Naive B cell (primary cell): ENCODE measurements around the gene PGRMC1. TPM values are rescaled to one million over a fixed set of nuclear protein-coding genes. Genes with fewer than 3 reads are reported as not detected.

Experiments used
- ATAC-seq, 2 donors: fragments of 150-1000 bp; cut with Tn5 transposase; 2 replicates each; pipeline ENCODE4 v1.10.0; 2021; ENCODE audit warnings: low read depth in 2 of 2, mild to moderate bottlenecking in 2 of 2, moderate library complexity in 2 of 2
- DNase-seq: peaks from one replicate; pipeline ENCODE4 v3.0.0; 2022
- H3K27ac Mint-ChIP-seq, 6 donors: one replicate each; pipeline ENCODE4 v1.8.0; 2020 to 2022; ENCODE audit warnings: mild to moderate bottlenecking in 6 of 6, mixed read lengths in 6 of 6, moderate library complexity in 5 of 6, inconsistent platforms in 2 of 6
- H3K27me3 Mint-ChIP-seq, 3 donors: one replicate each; pipeline ENCODE4 v1.8.0; 2021 to 2022; ENCODE audit warnings: mixed read lengths in 3 of 3, mild to moderate bottlenecking in 1 of 3
- H3K36me3 Mint-ChIP-seq, 2 donors: one replicate each; pipeline ENCODE4 v1.8.0; 2020 to 2022; ENCODE audit warnings: mixed read lengths in 2 of 2, inconsistent platforms in 1 of 2, mild to moderate bottlenecking in 1 of 2
- H3K4me1 Mint-ChIP-seq, 3 donors: one replicate each; pipeline ENCODE4 v1.8.0; 2020 to 2022; ENCODE audit warnings: mixed read lengths in 3 of 3, inconsistent platforms in 1 of 3, mild to moderate bottlenecking in 1 of 3, moderate library complexity in 1 of 3
- H3K4me3 Mint-ChIP-seq, 8 donors: one replicate each; pipeline ENCODE4 v1.8.0; 2020 to 2022; ENCODE audit warnings: mild to moderate bottlenecking in 8 of 8, mixed read lengths in 8 of 8, moderate library complexity in 8 of 8, inconsistent platforms in 2 of 8
- H3K9me3 Mint-ChIP-seq, 7 donors: one replicate each; pipeline ENCODE4 v1.8.0; 2020 to 2022; ENCODE audit warnings: mixed read lengths in 7 of 7, mild to moderate bottlenecking in 5 of 7, inconsistent platforms in 2 of 7, moderate library complexity in 1 of 7
- polyA plus RNA-seq, 6 donors: library from polyadenylated mRNA; unstranded; fragments of 300-500 nt; fragmentation: Illumina TruSeq; gene quantifications; one replicate each; pipeline ENCODE4 v1.2.3, GENCODE V29; 2021; ENCODE audit warnings: low read depth in 6 of 6

PGRMC1 gene
- polyA plus RNA-seq, 6 donors from 2014 or later = 7.1 to 14.9 (median 10.8) TPM

DNA sequence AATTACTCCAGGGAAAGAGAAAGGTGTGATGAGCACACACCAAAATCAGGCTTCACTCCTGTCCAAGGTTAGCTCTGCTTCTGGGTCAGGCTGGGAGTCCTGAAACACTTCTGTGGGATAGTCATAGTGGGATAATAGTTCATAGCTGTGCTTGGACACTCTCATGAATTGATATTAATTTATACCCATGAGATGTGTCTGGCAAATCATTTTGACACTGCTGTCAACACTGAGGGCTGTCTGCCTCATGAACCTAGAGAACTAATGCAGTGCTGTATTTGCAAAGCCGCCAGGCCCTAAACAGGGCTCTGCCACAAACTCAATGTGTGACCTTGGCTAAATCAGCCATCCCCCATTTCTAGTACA is 24.5 kb upstream of the PGRMC1 start:
- Mint-ChIP-seq H3K4me3 (no peak overlapping the region), H3K27ac (no peak overlapping the region), H3K9me3 (peaks cover 0 to 3% (median 0%) of the 10 kb centered on the region in 7 donors), H3K27me3 (peaks cover 0 to 9% (median 6%) of the 10 kb centered on the region in 3 donors), H3K36me3 (no peaks in the 10 kb centered on the region), H3K4me1 (no peaks in the 10 kb centered on the region)
- ATAC-seq (no peak), DNase-seq (no peak)

- Mint-ChIP-seq H3K9me3 (peaks cover 0 to 3% (median 0%) of the 10 kb centered on the region in 7 donors), H3K27me3 (peaks cover 7 to 35% (median 17%) of the 10 kb centered on the region in 3 donors), H3K36me3 (no peaks in the 10 kb centered on the region), H3K4me1 (no peaks in the 10 kb centered on the region), H3K27ac (no peak overlapping the region), H3K4me3 (no peak overlapping the region)
- DNase-seq = no peak
- no peak for ATAC-seq
Measured at GRCh38 chrX:119218198-119218597, 17.9 kb upstream of the PGRMC1 start.

DNA sequence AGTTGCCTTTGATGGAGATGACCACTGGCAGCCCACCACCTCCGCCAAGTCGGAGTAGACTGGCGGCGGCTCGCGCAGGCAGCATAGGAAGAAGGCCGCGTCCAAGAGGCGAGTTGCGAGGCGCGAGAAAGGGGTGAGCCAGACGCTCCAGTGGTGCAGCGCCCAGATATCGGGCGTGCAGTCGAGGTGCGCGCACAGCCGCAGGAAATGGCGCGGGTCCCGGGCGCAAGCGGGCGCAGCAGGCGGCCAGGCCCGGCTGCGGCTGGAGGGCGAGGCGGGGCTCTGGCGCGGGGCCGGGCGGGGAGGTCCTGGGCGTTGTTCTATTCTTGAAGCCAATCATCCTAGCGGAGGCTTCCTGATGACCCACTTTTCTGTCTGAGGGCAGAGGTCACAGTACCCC is 13.2 kb upstream of the PGRMC1 start:
- peaks cover 20 to 68% (median 23%) of the 10 kb centered on the region in 3 donors for H3K27me3 Mint-ChIP-seq
- peaks cover 0 to 4% (median 2%) of the 10 kb centered on the region in 7 donors for H3K9me3 Mint-ChIP-seq
- H3K4me1 Mint-ChIP-seq = no peaks in the 10 kb centered on the region
- no peaks in the 10 kb centered on the region for H3K36me3 Mint-ChIP-seq
- no peak overlapping the region for H3K4me3 Mint-ChIP-seq
- DNase-seq (no peak), ATAC-seq (no peak)
- H3K27ac Mint-ChIP-seq = peak overlapping the region in 1 of 6 donors; percentile 63

GRCh38 chrX:119223783-119224182 is 12.3 kb upstream of the PGRMC1 start:
- Mint-ChIP-seq H3K27ac (no peak overlapping the region), H3K4me3 (peak overlapping the region in 1 of 8 donors; percentile 82), H3K36me3 (no peaks in the 10 kb centered on the region), H3K27me3 (peaks cover 23 to 73% (median 25%) of the 10 kb centered on the region in 3 donors), H3K9me3 (peaks cover 0 to 5% (median 2%) of the 10 kb centered on the region in 7 donors), H3K4me1 (no peaks in the 10 kb centered on the region)
- DNase-seq (no peak), ATAC-seq (no peak)

GRCh38 chrX:119226446-119226845 is 9.6 kb upstream of the PGRMC1 start:
- H3K9me3 Mint-ChIP-seq = peaks cover 0 to 10% (median 2%) of the 10 kb centered on the region in 7 donors
- no peak overlapping the region for H3K4me3 Mint-ChIP-seq
- H3K27me3 Mint-ChIP-seq = peaks cover 25 to 59% (median 32%) of the 10 kb centered on the region in 3 donors
- H3K27ac Mint-ChIP-seq = no peak overlapping the region
- H3K36me3 Mint-ChIP-seq = no peaks in the 10 kb centered on the region
- DNase-seq = no peak
- H3K4me1 Mint-ChIP-seq = no peaks in the 10 kb centered on the region
- no peak for ATAC-seq

- no peaks in the 10 kb centered on the region for H3K36me3 Mint-ChIP-seq
- ATAC-seq (no peak), DNase-seq (no peak)
- H3K27me3 Mint-ChIP-seq = peaks cover 25 to 51% (median 33%) of the 10 kb centered on the region in 3 donors
- no peaks in the 10 kb centered on the region for H3K4me1 Mint-ChIP-seq
- no peak overlapping the region for H3K4me3 Mint-ChIP-seq
- no peak overlapping the region for H3K27ac Mint-ChIP-seq
- peaks cover 0 to 10% (median 2%) of the 10 kb centered on the region in 7 donors for H3K9me3 Mint-ChIP-seq
Measured at GRCh38 chrX:119228512-119229252, 7.4 kb upstream of the PGRMC1 start.

- Mint-ChIP-seq H3K36me3 (no peaks in the 10 kb centered on the region), H3K9me3 (peaks cover 0 to 6% (median 2%) of the 10 kb centered on the region in 7 donors), H3K27me3 (peaks cover 25 to 46% (median 29%) of the 10 kb centered on the region in 3 donors), H3K4me3 (no peak overlapping the region), H3K27ac (peak overlapping the region in 1 of 6 donors; percentile 20), H3K4me1 (no peaks in the 10 kb centered on the region)
- no peak for ATAC-seq
- no peak for DNase-seq
Measured at GRCh38 chrX:119229253-119229615, 6.9 kb upstream of the PGRMC1 start.

DNA sequence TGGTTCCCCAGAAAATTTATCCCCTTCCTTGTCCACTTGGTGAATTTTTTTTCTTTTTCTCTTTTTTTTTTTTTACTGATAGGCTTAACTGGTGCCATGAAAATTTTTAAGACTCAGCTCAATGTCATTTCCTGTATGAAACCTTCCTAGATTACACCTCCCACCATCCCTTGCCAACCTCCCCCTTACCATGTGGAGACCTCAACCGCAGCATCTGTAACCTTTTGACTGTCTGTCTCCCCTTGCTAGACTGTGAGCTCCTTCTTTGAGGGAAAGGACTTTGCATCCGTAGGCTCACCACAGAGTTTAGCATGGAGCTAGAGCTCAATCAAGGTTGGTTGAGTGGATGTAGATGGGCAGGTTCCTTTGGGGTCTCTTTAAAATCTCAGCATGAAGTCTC is 5.2 kb upstream of the PGRMC1 start:
- peaks cover 0 to 6% (median 3%) of the 10 kb centered on the region in 3 donors for H3K4me1 Mint-ChIP-seq
- no peaks in the 10 kb centered on the region for H3K36me3 Mint-ChIP-seq
- no peak for ATAC-seq
- DNase-seq = no peak
- H3K27ac Mint-ChIP-seq = no peak overlapping the region
- peaks cover 0 to 6% (median 0%) of the 10 kb centered on the region in 7 donors for H3K9me3 Mint-ChIP-seq
- H3K27me3 Mint-ChIP-seq = peaks cover 21 to 44% (median 30%) of the 10 kb centered on the region in 3 donors
- H3K4me3 Mint-ChIP-seq = no peak overlapping the region

- ATAC-seq (no peak), DNase-seq (no peak)
- H3K27ac Mint-ChIP-seq = no peak overlapping the region
- H3K27me3 Mint-ChIP-seq = peaks cover 21 to 33% (median 22%) of the 10 kb centered on the region in 3 donors
- peak overlapping the region in 1 of 8 donors; percentile 74 for H3K4me3 Mint-ChIP-seq
- peaks cover 3 to 7% (median 6%) of the 10 kb centered on the region in 3 donors for H3K4me1 Mint-ChIP-seq
- H3K36me3 Mint-ChIP-seq = no peaks in the 10 kb centered on the region
- H3K9me3 Mint-ChIP-seq = peaks cover 0 to 6% (median 0%) of the 10 kb centered on the region in 7 donors
Measured at GRCh38 chrX:119231936-119232445, 4.1 kb upstream of the PGRMC1 start.

DNA sequence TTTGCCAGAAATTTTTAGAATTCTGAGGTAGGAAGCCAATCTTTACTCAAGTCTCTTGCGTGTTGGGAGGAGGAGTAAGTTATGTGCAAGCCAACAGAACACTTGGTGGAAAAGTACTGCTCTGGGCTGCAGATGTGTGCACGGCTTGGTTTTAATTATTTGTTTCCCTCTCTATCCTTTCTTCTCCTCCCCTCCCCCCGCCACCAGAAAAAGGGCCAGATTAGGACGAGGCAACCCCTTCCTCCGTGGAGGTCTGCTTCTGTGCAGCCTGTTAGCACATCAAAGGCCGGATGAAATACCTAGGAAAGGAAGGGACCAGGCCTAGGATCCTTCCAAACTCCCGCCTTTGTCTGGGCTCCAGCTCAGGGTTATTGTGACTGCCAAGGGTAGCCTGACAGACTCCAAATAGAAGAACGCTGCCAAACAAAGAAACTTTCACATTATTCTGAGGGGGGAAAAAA is 1.0 kb upstream of the PGRMC1 start:
- H3K4me1 Mint-ChIP-seq = peaks cover 11 to 16% (median 12%) of the 10 kb centered on the region in 3 donors
- H3K36me3 Mint-ChIP-seq = no peaks in the 10 kb centered on the region
- H3K9me3 Mint-ChIP-seq = no peaks in the 10 kb centered on the region
- peaks cover 5 to 10% (median 5%) of the 10 kb centered on the region in 3 donors for H3K27me3 Mint-ChIP-seq
- H3K27ac Mint-ChIP-seq = peak overlapping the region in 1 of 6 donors; percentile 58
- no peak for DNase-seq
- ATAC-seq = no peak
- H3K4me3 Mint-ChIP-seq = peak overlapping the region; percentile 65 to 95 (median 88)

- no peak for DNase-seq
- peak overlapping the region in 5 of 6 donors; percentile 41 to 88 (median 70) for H3K27ac Mint-ChIP-seq
Measured at GRCh38 chrX:119236623-119237561, 807 bp downstream of the PGRMC1 start.

GRCh38 chrX:119237562-119237942 is 1.5 kb downstream of the PGRMC1 start:
- Mint-ChIP-seq H3K36me3 (peaks cover 2 to 6% of the 10 kb centered on the region in 2 donors), H3K4me1 (peaks cover 11 to 16% (median 12%) of the 10 kb centered on the region in 3 donors), H3K27ac (no peak overlapping the region), H3K27me3 (peaks cover 0 to 10% (median 5%) of the 10 kb centered on the region in 3 donors), H3K9me3 (no peaks in the 10 kb centered on the region), H3K4me3 (peak overlapping the region; percentile 65 to 95 (median 88))
- ATAC-seq (no peak), DNase-seq (no peak)

More at GRCh38 chrX:119236623-119237561, 807 bp downstream of the PGRMC1 start:
- no peaks in the 10 kb centered on the region for H3K9me3 Mint-ChIP-seq
- peak overlapping the region; percentile 65 to 95 (median 88) for H3K4me3 Mint-ChIP-seq
- ATAC-seq = peak; percentile 24 to 28
- H3K27me3 Mint-ChIP-seq = peaks cover 0 to 10% (median 5%) of the 10 kb centered on the region in 3 donors
- no peaks in the 10 kb centered on the region for H3K36me3 Mint-ChIP-seq
- H3K4me1 Mint-ChIP-seq = peaks cover 11 to 16% (median 12%) of the 10 kb centered on the region in 3 donors

- no peak for ATAC-seq
- Mint-ChIP-seq H3K9me3 (no peaks in the 10 kb centered on the region), H3K27me3 (peaks cover 0 to 10% (median 5%) of the 10 kb centered on the region in 3 donors), H3K4me3 (no peak overlapping the region), H3K36me3 (peaks cover 7 to 10% of the 10 kb centered on the region in 2 donors), H3K27ac (no peak overlapping the region), H3K4me1 (peaks cover 11 to 16% (median 12%) of the 10 kb centered on the region in 3 donors)
- no peak for DNase-seq
Measured at GRCh38 chrX:119238557-119238956, 2.5 kb downstream of the PGRMC1 start.
